ENCODE measurements around the gene TTC17. TPM values are rescaled to one million over a fixed set of nuclear protein-coding genes. Genes with fewer than 3 reads are reported as not detected.
A peak's percentile ranks its signal among the peaks of the same experiment; 100 is the strongest.

TTC17 gene
- 37.3 to 62.9 TPM (median 53.4 TPM) in 3 replicates for polyA plus RNA-seq
- polyA plus RNA-seq (2011; ENCODE audit: low read depth), result 66.2 TPM
- polyA plus RNA-seq (2011; cell fraction: cytosol; rRNA removed), result 14.2 and 20.8 TPM in 2 replicates
- polyA plus RNA-seq (2011; cell fraction: nucleus; rRNA removed), result 139 and 147 TPM in 2 replicates
- polyA plus RNA-seq (2012; ENCODE audit: low replicate concordance), result 19.9 and 31.7 TPM in 2 replicates
- 43.3 to 117 TPM (median 91.6 TPM) in 3 replicates for polyA minus RNA-seq
- polyA minus RNA-seq (2011; cell fraction: cytosol; rRNA and poly(A)+ RNA removed), result 15.7 TPM
- polyA minus RNA-seq (2011; cell fraction: nucleus; rRNA and poly(A)+ RNA removed), result 98.6 and 174 TPM in 2 replicates

DNA sequence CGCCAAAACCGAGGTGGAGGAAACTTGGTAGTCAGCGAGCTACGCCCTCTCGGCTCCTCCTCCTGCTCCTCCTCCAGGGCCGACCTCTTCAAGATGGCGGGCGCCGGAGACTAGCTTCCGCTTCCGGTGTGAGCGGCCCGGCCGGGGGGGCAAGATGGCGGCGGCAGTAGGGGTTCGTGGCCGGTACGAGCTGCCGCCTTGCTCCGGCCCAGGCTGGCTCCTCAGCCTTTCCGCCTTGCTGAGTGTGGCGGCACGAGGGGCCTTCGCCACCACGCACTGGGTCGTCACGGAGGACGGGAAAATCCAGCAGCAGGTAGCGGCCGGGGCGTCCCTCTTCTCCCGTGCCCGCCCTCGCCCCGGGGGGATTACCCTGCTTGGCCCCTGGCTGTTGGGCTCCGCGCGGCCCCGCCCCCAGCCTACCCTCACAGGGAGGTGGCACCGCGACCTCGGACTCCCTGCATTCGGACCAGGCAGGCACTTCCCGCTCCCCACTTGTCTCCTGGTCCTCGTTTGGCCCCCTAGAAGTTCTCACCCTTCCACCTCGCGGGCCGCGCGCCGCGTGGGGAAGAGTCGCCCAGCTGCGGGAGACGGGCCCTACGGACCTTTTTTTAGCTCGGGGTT is at the start of gene TTC17:
Gene TTC17, plus strand, starts transcription at position 120 of the 621 bp plus-strand sequence. Its CDS starts 35 bp downstream, at position 155.
- peaks cover 51% of the 10 kb centered on the region for H3K79me2 ChIP-seq (ENCODE audit: control insufficient read depth, insufficient read depth, low read length)

GRCh38 chr11:43311791-43312607 is 46.7 kb upstream of the TTC17 start, which contains the start of gene API5:
Gene API5, plus strand, starts transcription at chr11:43311996. Its CDS starts 132 bp downstream, at chr11:43312128.
- Histone ChIP-seq H3K9ac (ENCODE audit: control insufficient read depth, extremely low read depth, insufficient read depth, low read length) (peak within 1 kb of the TSS; percentile 96), H3K4me1 (ENCODE audit: control insufficient read depth, extremely low read depth, insufficient read depth, low read length) (peaks cover 13% of the 10 kb centered on the region), H3K9me3 (ENCODE audit: control insufficient read depth, low read depth, low read length) (no peaks in the 10 kb centered on the region), H2AFZ (ENCODE audit: control insufficient read depth, low read length) (peak within 1 kb of the TSS; percentile 86), H3K4me3 (ENCODE audit: control insufficient read depth in 2 of 3, extremely low read depth in 1 of 3, insufficient read depth in 2 of 3, low read depth in 1 of 3, low read length in 3 of 3) (peak within 1 kb of the TSS; percentile 90 to 96 (median 96)), H3K36me3 (ENCODE audit: control insufficient read depth in 2 of 2, extremely low read depth in 1 of 2, insufficient read depth in 2 of 2, low read length in 2 of 2) (no peaks in the 10 kb centered on the region), H4K20me1 (ENCODE audit: control insufficient read depth, extremely low read depth, insufficient read depth, low read length) (peaks cover 5% of the 10 kb centered on the region), H3K27ac (ENCODE audit: control insufficient read depth, insufficient read depth, low read length) (peak within 1 kb of the TSS; percentile 87), H3K9me1 (ENCODE audit: control insufficient read depth, extremely low read depth, insufficient read depth, low read length) (no peaks in the 10 kb centered on the region), H3K4me2 (ENCODE audit: control insufficient read depth, extremely low read depth, insufficient read depth, low read depth, low read length) (peak within 1 kb of the TSS; percentile 93), H3K79me2 (ENCODE audit: control insufficient read depth, insufficient read depth, low read length) (peaks cover 52% of the 10 kb centered on the region), H3K27me3 (ENCODE audit: control insufficient read depth, extremely low read depth, insufficient read depth, low read length) (no peaks in the 10 kb centered on the region)
- dilution Hi-C loops (cut with MboI; ENCODE audit: extremely low pct_ligation_motif_present, low sequenced_read_pairs), result no loop called here
- peak; percentile 53 for DNase-seq (ENCODE audit: low read depth, low spot score)
- TF ChIP-seq, protein P1, sequence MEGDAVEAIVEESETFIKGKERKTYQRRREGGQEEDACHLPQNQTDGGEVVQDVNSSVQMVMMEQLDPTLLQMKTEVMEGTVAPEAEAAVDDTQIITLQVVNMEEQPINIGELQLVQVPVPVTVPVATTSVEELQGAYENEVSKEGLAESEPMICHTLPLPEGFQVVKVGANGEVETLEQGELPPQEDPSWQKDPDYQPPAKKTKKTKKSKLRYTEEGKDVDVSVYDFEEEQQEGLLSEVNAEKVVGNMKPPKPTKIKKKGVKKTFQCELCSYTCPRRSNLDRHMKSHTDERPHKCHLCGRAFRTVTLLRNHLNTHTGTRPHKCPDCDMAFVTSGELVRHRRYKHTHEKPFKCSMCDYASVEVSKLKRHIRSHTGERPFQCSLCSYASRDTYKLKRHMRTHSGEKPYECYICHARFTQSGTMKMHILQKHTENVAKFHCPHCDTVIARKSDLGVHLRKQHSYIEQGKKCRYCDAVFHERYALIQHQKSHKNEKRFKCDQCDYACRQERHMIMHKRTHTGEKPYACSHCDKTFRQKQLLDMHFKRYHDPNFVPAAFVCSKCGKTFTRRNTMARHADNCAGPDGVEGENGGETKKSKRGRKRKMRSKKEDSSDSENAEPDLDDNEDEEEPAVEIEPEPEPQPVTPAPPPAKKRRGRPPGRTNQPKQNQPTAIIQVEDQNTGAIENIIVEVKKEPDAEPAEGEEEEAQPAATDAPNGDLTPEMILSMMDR (optimal IDR thresholded peaks at IDR 0.05 in 1 of 3, IDR thresholded peaks at IDR 0.05 in 1 of 3, conservative IDR thresholded peaks at IDR 0.05 in 1 of 3; ENCODE audit: extremely low read depth in 1 of 3, insufficient read depth in 2 of 3, low read length in 3 of 3), result peak; percentile 70 to 87 (median 85)
- TF ChIP-seq EZH2 (IDR thresholded peaks at IDR 0.05; ENCODE audit: low read length), result no peak
- FAIRE-seq, result peak; percentile 75

More for the DNA sequence above, at the start of gene TTC17:
- no peaks in the 10 kb centered on the region for H3K27me3 ChIP-seq (ENCODE audit: control insufficient read depth, extremely low read depth, insufficient read depth, low read length)
- H3K9me1 ChIP-seq (ENCODE audit: control insufficient read depth, extremely low read depth, insufficient read depth, low read length), result no peaks in the 10 kb centered on the region
- H3K4me1 ChIP-seq (ENCODE audit: control insufficient read depth, extremely low read depth, insufficient read depth, low read length), result peaks cover 22% of the 10 kb centered on the region
- dilution Hi-C loops (cut with MboI; ENCODE audit: extremely low pct_ligation_motif_present, low sequenced_read_pairs), result no loop called here
- peak; percentile 44 for DNase-seq (ENCODE audit: low read depth, low spot score)
- FAIRE-seq, result no peak
- peak within 1 kb of the TSS; percentile 92 to 94 (median 92) for H3K4me3 ChIP-seq (ENCODE audit: control insufficient read depth in 2 of 3, extremely low read depth in 1 of 3, insufficient read depth in 2 of 3, low read depth in 1 of 3, low read length in 3 of 3)
- TF ChIP-seq, protein P1 (optimal IDR thresholded peaks at IDR 0.05 in 1 of 3, IDR thresholded peaks at IDR 0.05 in 1 of 3, conservative IDR thresholded peaks at IDR 0.05 in 1 of 3; ENCODE audit: extremely low read depth in 1 of 3, insufficient read depth in 2 of 3, low read length in 3 of 3), result no peak
- no peak for TF ChIP-seq EZH2 (IDR thresholded peaks at IDR 0.05; ENCODE audit: low read length)
- peak within 1 kb of the TSS; percentile 97 for H3K9ac ChIP-seq (ENCODE audit: control insufficient read depth, extremely low read depth, insufficient read depth, low read length)
- H3K27ac ChIP-seq (ENCODE audit: control insufficient read depth, insufficient read depth, low read length), result peak within 1 kb of the TSS; percentile 89
- no peaks in the 10 kb centered on the region for H4K20me1 ChIP-seq (ENCODE audit: control insufficient read depth, extremely low read depth, insufficient read depth, low read length)
- peak within 1 kb of the TSS; percentile 90 for H3K4me2 ChIP-seq (ENCODE audit: control insufficient read depth, extremely low read depth, insufficient read depth, low read depth, low read length)
- no peaks in the 10 kb centered on the region for H3K9me3 ChIP-seq (ENCODE audit: control insufficient read depth, low read depth, low read length)
- peak within 1 kb of the TSS; percentile 99 for H2AFZ ChIP-seq (ENCODE audit: control insufficient read depth, low read length)
- no peaks in the 10 kb centered on the region for H3K36me3 ChIP-seq (ENCODE audit: control insufficient read depth in 2 of 2, extremely low read depth in 1 of 2, insufficient read depth in 2 of 2, low read length in 2 of 2)
